Right atrium auricular region (tissue), 2 donors: ENCODE data around the gene ARHGDIB. TPM values are rescaled to one million over a fixed set of nuclear protein-coding genes. Genes with fewer than 3 reads are reported as not detected.
A peak's percentile ranks its signal among the peaks of the same experiment; 100 is the strongest.

ENCODE experiments used
- DNase-seq: peaks from one replicate; pipeline ENCODE4 v3.0.0-alpha.2; 2019; ENCODE audit warnings: low spot score
- H3K27ac ChIP-seq, 2 donors: fragments of 200-600 bp; sonication (generic); 1 replicate in 1 of 2; 2 replicates in 1 of 2; pipeline ENCODE4 v1.5.1; 2016 to 2019
- H3K27me3 ChIP-seq, 2 donors: fragments of 200-600 bp; sonication (generic); one replicate each; pipeline versions ENCODE4 v1.5.1 to v1.6.0; 2017 to 2019
- H3K36me3 ChIP-seq: fragments of 200-600 bp; sonication (generic); one replicate; pipeline ENCODE4 v1.5.1; 2016
- H3K4me1 ChIP-seq, 2 donors: fragments of 200-600 bp; sonication (generic); one replicate each; pipeline versions ENCODE4 v1.5.1 to v1.6.0; 2017 to 2019
- H3K4me3 ChIP-seq, 2 donors: fragments of 200-600 bp; sonication (generic); 1 replicate in 1 of 2; 2 replicates in 1 of 2; pipeline ENCODE4 v1.5.1; 2017 to 2019; ENCODE audit warnings: mild to moderate bottlenecking in 1 of 2, moderate library complexity in 1 of 2
- H3K9me3 ChIP-seq, 2 donors: fragments of 200-600 bp; sonication (generic); one replicate each; pipeline ENCODE4 v1.5.1; 2019
- total RNA-seq, 2 donors: library from RNA; depleted of rRNA; stranded (reverse); fragments of >200 nt; gene quantifications; one replicate each; pipeline ENCODE4 v1.1.0, GENCODE V29; 2016
- TF ChIP-seq, protein P1 (sequence below), 2 donors: fragments of 200-600 bp; sonication (generic); IDR thresholded peaks; one replicate each; pipeline ENCODE4 v1.5.1; 2019; ENCODE audit warnings: antibody characterized with exemption in 2 of 2

Gene ARHGDIB
- total RNA-seq, 2 donors from 2014 or later = 69.5 to 124 TPM

DNA sequence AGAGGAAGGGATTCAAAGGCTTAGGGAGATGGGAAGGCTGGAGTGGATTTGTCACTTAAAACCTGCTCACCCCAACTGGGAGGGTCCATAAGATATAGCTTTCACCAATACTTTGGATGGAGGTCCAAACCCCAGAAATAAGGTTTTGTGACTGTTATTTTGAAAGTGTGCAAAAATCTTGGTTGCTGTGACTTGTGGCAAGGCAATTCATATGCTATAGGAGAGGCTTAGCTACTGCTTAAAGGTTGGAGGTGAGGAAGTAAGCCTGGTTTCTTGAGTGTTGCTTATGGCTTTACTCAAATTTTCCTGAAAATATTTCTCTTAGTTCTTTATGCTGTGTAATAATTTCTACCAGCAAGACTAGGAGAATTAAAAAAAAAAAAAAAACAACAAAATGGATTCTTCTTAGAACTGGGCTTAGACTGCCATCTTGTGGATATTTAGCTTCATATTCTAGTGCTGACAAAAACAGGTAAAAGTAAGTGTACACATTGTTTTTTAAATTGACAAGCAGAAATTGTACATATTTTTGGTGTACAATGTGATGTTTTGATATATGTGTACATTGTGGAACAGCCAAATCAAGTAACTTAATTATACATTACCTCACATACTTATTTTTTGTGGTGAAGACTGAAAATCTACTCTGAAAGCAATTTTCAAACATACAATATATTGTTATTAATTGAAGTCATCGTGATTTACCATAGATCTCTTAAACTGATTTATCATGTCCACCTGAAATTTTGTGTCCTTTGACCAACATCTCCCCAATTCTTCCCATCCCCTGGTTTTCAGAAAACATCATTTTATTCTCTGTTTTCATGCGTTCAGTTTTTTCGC lies 34.4 kb upstream of the ARHGDIB start:
- Histone ChIP-seq H3K4me1 (no peaks in the 10 kb centered on the region), H3K27ac (no peak overlapping the region)

DNA sequence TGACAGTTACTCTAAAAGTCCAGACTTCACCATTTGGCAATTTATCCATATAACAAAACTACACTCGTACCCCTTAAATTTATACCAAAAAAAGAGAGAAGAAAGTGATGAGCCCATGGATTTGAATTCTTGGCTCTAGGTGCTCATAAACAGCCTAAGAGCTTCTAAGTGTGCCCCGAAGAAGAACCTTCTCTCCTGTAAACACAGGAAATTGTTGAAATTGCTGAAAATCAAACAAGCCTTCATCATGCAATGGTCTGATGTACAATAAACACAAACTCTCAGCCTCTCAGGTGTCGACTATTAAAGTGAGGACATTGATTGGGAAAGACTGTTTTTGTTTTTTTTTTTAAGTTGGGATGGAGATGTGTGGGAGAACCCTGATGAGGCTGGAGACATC lies 33.2 kb upstream of the ARHGDIB start:
- no peak for DNase-seq
- TF ChIP-seq, protein P1, sequence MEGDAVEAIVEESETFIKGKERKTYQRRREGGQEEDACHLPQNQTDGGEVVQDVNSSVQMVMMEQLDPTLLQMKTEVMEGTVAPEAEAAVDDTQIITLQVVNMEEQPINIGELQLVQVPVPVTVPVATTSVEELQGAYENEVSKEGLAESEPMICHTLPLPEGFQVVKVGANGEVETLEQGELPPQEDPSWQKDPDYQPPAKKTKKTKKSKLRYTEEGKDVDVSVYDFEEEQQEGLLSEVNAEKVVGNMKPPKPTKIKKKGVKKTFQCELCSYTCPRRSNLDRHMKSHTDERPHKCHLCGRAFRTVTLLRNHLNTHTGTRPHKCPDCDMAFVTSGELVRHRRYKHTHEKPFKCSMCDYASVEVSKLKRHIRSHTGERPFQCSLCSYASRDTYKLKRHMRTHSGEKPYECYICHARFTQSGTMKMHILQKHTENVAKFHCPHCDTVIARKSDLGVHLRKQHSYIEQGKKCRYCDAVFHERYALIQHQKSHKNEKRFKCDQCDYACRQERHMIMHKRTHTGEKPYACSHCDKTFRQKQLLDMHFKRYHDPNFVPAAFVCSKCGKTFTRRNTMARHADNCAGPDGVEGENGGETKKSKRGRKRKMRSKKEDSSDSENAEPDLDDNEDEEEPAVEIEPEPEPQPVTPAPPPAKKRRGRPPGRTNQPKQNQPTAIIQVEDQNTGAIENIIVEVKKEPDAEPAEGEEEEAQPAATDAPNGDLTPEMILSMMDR (IDR thresholded peaks at IDR 0.05) = no peak
- H3K4me3 ChIP-seq = no peak overlapping the region
- no peaks in the 10 kb centered on the region for H3K27me3 ChIP-seq
- H3K36me3 ChIP-seq = no peaks in the 10 kb centered on the region
- no peaks in the 10 kb centered on the region for H3K9me3 ChIP-seq
- H3K27ac ChIP-seq = no peak overlapping the region
- H3K4me1 ChIP-seq = no peaks in the 10 kb centered on the region

More for the DNA sequence above, 34.4 kb upstream of the ARHGDIB start:
- H3K4me3 ChIP-seq = no peak overlapping the region
- no peaks in the 10 kb centered on the region for H3K27me3 ChIP-seq
- no peaks in the 10 kb centered on the region for H3K36me3 ChIP-seq
- DNase-seq = no peak
- TF ChIP-seq, protein P1 (IDR thresholded peaks at IDR 0.05) = peak in 1 of 2 donors; percentile 80
- no peaks in the 10 kb centered on the region for H3K9me3 ChIP-seq

DNA sequence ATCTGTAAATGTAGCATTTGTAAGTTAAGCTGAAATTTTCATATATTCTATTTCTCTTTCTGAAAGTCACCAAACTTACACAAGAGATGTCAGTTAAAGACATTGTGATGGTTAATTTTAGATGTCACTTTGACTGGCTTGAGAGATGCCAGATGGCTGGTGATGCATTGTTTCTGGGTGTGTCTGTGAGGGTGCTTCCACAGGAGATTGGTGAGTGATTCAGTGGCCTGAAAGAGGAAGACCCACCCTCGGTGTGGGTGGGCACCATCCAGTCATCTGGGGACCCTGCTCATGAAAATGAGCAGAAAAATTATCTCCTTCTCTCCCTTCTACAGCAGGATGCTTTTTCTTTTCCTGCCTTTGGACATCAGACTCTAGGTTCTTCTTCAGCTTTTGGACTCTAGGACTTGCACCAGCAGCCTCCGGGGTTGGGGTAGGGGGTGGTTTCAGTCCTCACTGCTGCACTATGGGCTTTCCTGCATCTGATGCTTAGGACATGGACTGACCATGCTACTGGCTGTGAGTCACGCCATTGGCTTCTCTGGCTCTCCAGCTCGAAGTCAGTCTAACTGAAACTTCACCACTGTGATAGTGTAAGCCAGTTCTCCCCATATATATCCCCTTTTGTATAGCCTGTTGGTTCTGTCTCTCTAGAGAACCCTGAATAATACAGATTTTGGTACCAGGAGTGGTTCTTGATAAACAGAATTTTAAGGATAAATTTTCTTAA lies 32.3 kb upstream of the ARHGDIB start:
- no peak for DNase-seq
- H3K4me3 ChIP-seq = no peak overlapping the region
- H3K27ac ChIP-seq = no peak overlapping the region
- no peaks in the 10 kb centered on the region for H3K27me3 ChIP-seq
- TF ChIP-seq, protein P1 (IDR thresholded peaks at IDR 0.05) = no peak
- H3K36me3 ChIP-seq = no peaks in the 10 kb centered on the region
- H3K9me3 ChIP-seq = no peaks in the 10 kb centered on the region
- H3K4me1 ChIP-seq = no peaks in the 10 kb centered on the region

DNA sequence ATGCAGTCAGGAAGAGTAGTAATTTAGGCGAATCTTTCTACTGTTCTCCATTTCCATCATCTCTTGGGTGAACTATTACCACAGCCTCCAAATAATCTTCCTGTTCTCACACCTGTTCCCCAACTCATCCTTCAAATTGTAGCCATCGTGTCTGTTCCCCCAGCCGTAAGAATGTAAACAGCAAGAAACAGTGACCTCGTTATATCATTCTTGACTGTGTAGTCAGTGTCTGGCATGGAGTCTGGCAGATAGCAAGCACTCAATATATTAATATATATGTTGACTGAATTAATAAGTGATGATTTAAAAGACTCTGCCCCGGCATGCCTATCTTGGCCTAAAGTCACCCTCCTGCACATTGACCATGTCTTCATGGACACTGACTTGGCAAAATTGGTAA lies 31.7 kb upstream of the ARHGDIB start:
- no peak for DNase-seq
- TF ChIP-seq, protein P1 (IDR thresholded peaks at IDR 0.05) = no peak
- Histone ChIP-seq H3K27me3 (no peaks in the 10 kb centered on the region), H3K27ac (no peak overlapping the region), H3K4me1 (no peaks in the 10 kb centered on the region), H3K36me3 (no peaks in the 10 kb centered on the region), H3K9me3 (no peaks in the 10 kb centered on the region), H3K4me3 (no peak overlapping the region)

DNA sequence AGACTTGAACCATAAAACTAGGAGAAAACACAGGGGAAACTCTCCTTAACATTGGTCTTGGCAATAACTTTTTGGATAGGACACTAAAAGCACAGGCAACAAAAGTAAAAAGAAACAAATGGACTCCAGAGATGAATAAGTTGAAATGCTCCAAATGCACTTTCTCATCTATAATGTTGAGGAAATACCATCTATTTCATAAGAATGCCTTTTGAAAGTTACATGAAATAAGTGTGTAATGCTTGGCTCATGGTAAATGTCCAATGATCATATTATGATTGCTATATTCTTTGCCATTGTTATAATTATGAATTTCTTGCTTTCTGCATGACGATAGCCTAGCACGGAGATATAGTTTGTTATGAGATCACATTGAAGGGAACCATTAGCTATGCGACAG lies 31.3 kb upstream of the ARHGDIB start:
- no peaks in the 10 kb centered on the region for H3K4me1 ChIP-seq
- no peak for DNase-seq
- no peak overlapping the region for H3K4me3 ChIP-seq
- H3K36me3 ChIP-seq = no peaks in the 10 kb centered on the region
- no peaks in the 10 kb centered on the region for H3K27me3 ChIP-seq
- TF ChIP-seq, protein P1 (IDR thresholded peaks at IDR 0.05) = no peak
- H3K27ac ChIP-seq = no peak overlapping the region
- H3K9me3 ChIP-seq = no peaks in the 10 kb centered on the region
